ENCODE data around the gene B4GAT1. TPM values are rescaled to one million over a fixed set of nuclear protein-coding genes. Genes with fewer than 3 reads are reported as not detected.

Gene B4GAT1
- total and polyA plus RNA-seq, 2 donors (not counting 1 experiment from before 2014, with no cell fraction given), result 1.4 to 5.2 TPM

DNA sequence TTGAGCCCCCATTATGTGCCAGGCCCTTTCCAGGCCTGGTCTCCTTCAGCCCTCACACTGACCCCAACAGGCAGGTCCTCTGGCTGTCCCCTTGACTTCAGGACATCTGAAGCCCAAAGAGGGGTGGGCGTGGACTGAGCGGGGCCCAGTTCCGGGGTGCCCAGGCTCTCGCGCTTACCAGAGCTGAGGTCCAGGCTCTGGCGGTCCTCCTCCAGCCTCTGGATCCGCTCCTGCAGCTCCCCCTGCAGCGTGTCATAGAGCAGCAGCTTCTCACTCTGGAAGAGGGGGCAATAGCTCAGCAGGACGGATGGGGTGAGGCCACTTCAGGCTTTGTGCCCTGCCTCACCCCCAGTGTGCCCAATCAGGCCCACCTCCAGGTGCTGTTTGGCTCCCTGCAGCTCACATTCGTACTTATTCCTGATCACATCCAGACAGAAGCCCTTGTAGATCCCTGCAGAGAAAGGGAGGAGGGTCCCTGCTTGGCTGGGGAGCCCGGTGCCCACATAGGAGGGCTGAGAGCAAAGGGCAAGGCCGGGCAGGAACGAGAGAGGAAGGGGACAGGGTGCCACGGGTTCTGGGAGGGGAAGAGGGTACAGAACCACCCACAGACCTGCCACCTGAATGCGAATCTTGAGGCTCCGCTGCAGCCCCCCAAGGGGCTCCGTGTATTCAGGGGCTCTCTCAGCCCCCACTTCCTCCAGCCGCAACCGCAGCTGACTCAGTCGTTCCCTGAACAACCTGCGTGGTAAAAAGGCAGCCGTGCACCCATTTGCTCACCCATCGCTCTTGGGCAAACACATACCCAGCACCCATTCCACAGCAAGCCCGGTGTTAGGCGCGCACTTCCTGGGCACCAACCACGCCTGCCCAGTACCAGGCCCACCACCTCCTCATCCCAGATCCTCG is 6.6 kb downstream of the B4GAT1 start:
- intact Hi-C loops (cut with micrococcal nuclease), result no loop called here
- Histone ChIP-seq H3K79me2 (ENCODE audit: control insufficient read depth, insufficient read depth, low read length) (peaks cover 31% of the 10 kb centered on the region), H2AFZ (ENCODE audit: insufficient read depth, low read depth, low read length, poor library complexity, severe bottlenecking) (no peak overlapping the region), H3K9ac (ENCODE audit: low read length) (no peak overlapping the region), H3K4me2 (replicated peaks; ENCODE audit: low read depth, low read length, poor library complexity, severe bottlenecking) (no peak overlapping the region), H3K36me3 (replicated peaks in 1 of 2; ENCODE audit: control extremely low read depth in 1 of 2, control insufficient read depth in 1 of 2, extremely low read depth in 1 of 2, insufficient read depth in 2 of 2, low read length in 1 of 2) (peaks cover 0 to 49% of the 10 kb centered on the region in 2 experiments), H3K4me1 (ENCODE audit: control insufficient read depth in 2 of 2, insufficient read depth in 2 of 2, low read length in 2 of 2) (peaks cover 22 to 40% of the 10 kb centered on the region in 2 donors), H3K27me3 (replicated peaks in 1 of 4; ENCODE audit: control extremely low read depth in 1 of 4, control insufficient read depth in 3 of 4, insufficient read depth in 4 of 4, low read length in 3 of 4) (peaks cover 0 to 9% (median 3%) of the 10 kb centered on the region in 4 experiments), H3K4me3 (ENCODE audit: control extremely low read depth in 1 of 5, extremely low read depth in 1 of 5, insufficient read depth in 1 of 5, low read depth in 2 of 5, low read length in 4 of 5) (no peak overlapping the region), H3K27ac (ENCODE audit: low read length in 2 of 2) (no peak overlapping the region), H4K20me1 (ENCODE audit: control insufficient read depth, insufficient read depth, low read length, poor library complexity, severe bottlenecking) (peaks cover 53% of the 10 kb centered on the region), H3K9me3 (ENCODE audit: control extremely low read depth in 1 of 3, control insufficient read depth in 2 of 3, insufficient read depth in 1 of 3, low read length in 2 of 3) (no peaks in the 10 kb centered on the region)
- ATAC-seq (ENCODE audit: low read depth) (no peak), DNase-seq (no peak)
- Mint-ChIP-seq H3K27ac (no peak overlapping the region), H3K4me3 (no peak overlapping the region), H3K4me1 (peaks cover 45% of the 10 kb centered on the region), H3K9me3 (ENCODE audit: insufficient read depth) (no peaks in the 10 kb centered on the region), H3K27me3 (no peaks in the 10 kb centered on the region)
- TF ChIP-seq, protein P1, sequence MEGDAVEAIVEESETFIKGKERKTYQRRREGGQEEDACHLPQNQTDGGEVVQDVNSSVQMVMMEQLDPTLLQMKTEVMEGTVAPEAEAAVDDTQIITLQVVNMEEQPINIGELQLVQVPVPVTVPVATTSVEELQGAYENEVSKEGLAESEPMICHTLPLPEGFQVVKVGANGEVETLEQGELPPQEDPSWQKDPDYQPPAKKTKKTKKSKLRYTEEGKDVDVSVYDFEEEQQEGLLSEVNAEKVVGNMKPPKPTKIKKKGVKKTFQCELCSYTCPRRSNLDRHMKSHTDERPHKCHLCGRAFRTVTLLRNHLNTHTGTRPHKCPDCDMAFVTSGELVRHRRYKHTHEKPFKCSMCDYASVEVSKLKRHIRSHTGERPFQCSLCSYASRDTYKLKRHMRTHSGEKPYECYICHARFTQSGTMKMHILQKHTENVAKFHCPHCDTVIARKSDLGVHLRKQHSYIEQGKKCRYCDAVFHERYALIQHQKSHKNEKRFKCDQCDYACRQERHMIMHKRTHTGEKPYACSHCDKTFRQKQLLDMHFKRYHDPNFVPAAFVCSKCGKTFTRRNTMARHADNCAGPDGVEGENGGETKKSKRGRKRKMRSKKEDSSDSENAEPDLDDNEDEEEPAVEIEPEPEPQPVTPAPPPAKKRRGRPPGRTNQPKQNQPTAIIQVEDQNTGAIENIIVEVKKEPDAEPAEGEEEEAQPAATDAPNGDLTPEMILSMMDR (IDR thresholded peaks at IDR 0.05), result no peak
- TF ChIP-seq EZH2 (IDR thresholded peaks at IDR 0.05; ENCODE audit: borderline replicate concordance, insufficient read depth, low read depth, low read length, poor library complexity, severe bottlenecking), result no peak
- WGBS (ENCODE audit: insufficient coverage), result 97% methylated on average over 26 of the region's 28 CpGs
- CTCF ChIA-PET, result interaction anchor here (1.1 to 3.1 kb wide), 2 partner anchors 11 to 29 kb away, joined by 4 to 13 read pairs; no protein-coding TSS in a partner anchor
- POLR2A ChIA-PET, result no interaction called here
